ENCODE data around the gene HS6ST2.

DNA sequence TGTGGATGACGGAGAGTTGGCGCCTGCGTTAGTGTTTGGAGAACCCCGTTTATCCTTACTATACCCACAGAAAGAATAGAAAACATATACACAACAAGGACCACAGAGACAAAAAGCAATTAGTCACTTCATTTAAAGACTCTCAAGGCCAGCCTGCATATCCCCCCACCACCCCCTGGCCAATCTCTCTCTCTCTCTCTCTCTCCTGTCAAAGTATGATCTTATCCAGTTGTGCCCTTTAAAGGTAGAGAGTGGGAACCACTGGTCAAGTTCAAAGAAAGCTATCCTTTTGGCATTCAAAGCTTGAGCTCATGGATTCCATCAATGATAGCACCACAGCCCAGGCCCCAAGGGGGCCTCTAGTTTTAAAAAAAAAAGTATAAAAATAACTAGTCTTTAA lies 289.3 kb downstream of the HS6ST2 start:
- no peak for TF ChIP-seq POLR2A (IDR thresholded peaks at IDR 0.05; ENCODE audit: low read depth, low read length)
- no peak for TF ChIP-seq POLR2AphosphoS5 (IDR thresholded peaks at IDR 0.05; ENCODE audit: low read depth, low read length)
- no peak for TF ChIP-seq TAF1 (IDR thresholded peaks at IDR 0.05; ENCODE audit: borderline replicate concordance, low read depth, low read length)

Data from GM12892 (cell line).